ENCODE data around the gene PPP3R2. TPM values are rescaled to one million over a fixed set of nuclear protein-coding genes. Genes with fewer than 3 reads are reported as not detected.
A peak's percentile ranks its signal among the peaks of the same experiment; 100 is the strongest.
"Not testable (repeated sequence)": the region's sequence is repeated elsewhere in the genome, so short reads cannot be mapped to it uniquely, and the experiment has no call there.

Gene PPP3R2
- total RNA-seq, 4 donors from 2014 or later = 0.06 TPM; not detected in 3

- TF ChIP-seq CTCF (IDR thresholded peaks at IDR 0.05) (no peak), EP300 (IDR thresholded peaks at IDR 0.05) (no peak), POLR2AphosphoS5 (IDR thresholded peaks at IDR 0.05) (no peak), POLR2A (IDR thresholded peaks at IDR 0.05; ENCODE audit: low read depth) (no peak)
- Histone ChIP-seq H3K4me3 (no peak overlapping the region), H3K36me3 (no peaks in the 10 kb centered on the region), H3K4me1 (no peaks in the 10 kb centered on the region), H3K9me3 (no peaks in the 10 kb centered on the region), H3K27me3 (peaks cover 0 to 8% (median 0%) of the 10 kb centered on the region in 4 donors), H3K27ac (replicated peaks in 1 of 4) (no peak overlapping the region)
- intact Hi-C loops (cut with DNase I) = no loop called here
- DNase-seq (ENCODE audit: extremely low spot score) = peak; percentile 42
Observed at GRCh38 chr9:101592788-101593187, 2.0 kb downstream of the PPP3R2 start.

- no peaks in the 10 kb centered on the region for H3K36me3 ChIP-seq
- DNase-seq (ENCODE audit: extremely low spot score) = no peak
- intact Hi-C loops (cut with DNase I) = no loop called here
- H3K9me3 ChIP-seq = no peaks in the 10 kb centered on the region
- H3K27me3 ChIP-seq = peaks cover 0 to 8% (median 0%) of the 10 kb centered on the region in 4 donors
- H3K4me1 ChIP-seq = no peaks in the 10 kb centered on the region
- H3K27ac ChIP-seq (replicated peaks in 1 of 4) = no peak overlapping the region
- TF ChIP-seq POLR2AphosphoS5 (IDR thresholded peaks at IDR 0.05) (no peak), POLR2A (IDR thresholded peaks at IDR 0.05; ENCODE audit: low read depth) (no peak), CTCF (IDR thresholded peaks at IDR 0.05) (no peak), EP300 (IDR thresholded peaks at IDR 0.05) (no peak)
- no peak overlapping the region for H3K4me3 ChIP-seq
Observed at GRCh38 chr9:101591787-101592446, 2.9 kb downstream of the PPP3R2 start.

GRCh38 chr9:101590901-101591300 lies 3.9 kb downstream of the PPP3R2 start:
- H3K27me3 ChIP-seq = peaks cover 0 to 8% (median 0%) of the 10 kb centered on the region in 4 donors
- DNase-seq (ENCODE audit: extremely low spot score) = no peak
- no peaks in the 10 kb centered on the region for H3K36me3 ChIP-seq
- no peaks in the 10 kb centered on the region for H3K4me1 ChIP-seq
- H3K9me3 ChIP-seq = no peaks in the 10 kb centered on the region
- intact Hi-C loops (cut with DNase I) = no loop called here
- no peak overlapping the region for H3K27ac ChIP-seq (replicated peaks in 1 of 4)
- no peak for TF ChIP-seq POLR2A (IDR thresholded peaks at IDR 0.05; ENCODE audit: low read depth)
- TF ChIP-seq CTCF (IDR thresholded peaks at IDR 0.05) = no peak
- TF ChIP-seq POLR2AphosphoS5 (IDR thresholded peaks at IDR 0.05) = no peak
- no peak for TF ChIP-seq EP300 (IDR thresholded peaks at IDR 0.05)
- H3K4me3 ChIP-seq = no peak overlapping the region
- WGBS = 94% methylated on average over 3 of the region's 3 CpGs

- H3K27me3 ChIP-seq; H3K36me3 ChIP-seq; H3K4me3 ChIP-seq; H3K4me1 ChIP-seq; intact Hi-C loops (cut with DNase I); H3K27ac ChIP-seq (replicated peaks in 1 of 4); H3K9me3 ChIP-seq; DNase-seq (ENCODE audit: extremely low spot score): not testable (repeated sequence)
- 86% methylated on average over 6 of the region's 6 CpGs for WGBS
Observed at GRCh38 chr9:101590074-101590473, 4.7 kb downstream of the PPP3R2 start.

- intact Hi-C loops (cut with DNase I) = no loop called here
- Histone ChIP-seq H3K4me1 (no peaks in the 10 kb centered on the region), H3K36me3 (no peaks in the 10 kb centered on the region), H3K27me3 (no peaks in the 10 kb centered on the region), H3K4me3 (no peak overlapping the region), H3K27ac (replicated peaks in 1 of 4) (no peak overlapping the region), H3K9me3 (no peaks in the 10 kb centered on the region)
- TF ChIP-seq CTCF (IDR thresholded peaks at IDR 0.05) (no peak), POLR2AphosphoS5 (IDR thresholded peaks at IDR 0.05) (no peak), EP300 (IDR thresholded peaks at IDR 0.05) (no peak)
- WGBS = 67% methylated on average over 4 of the region's 4 CpGs
- no peak for DNase-seq (ENCODE audit: extremely low spot score)
Observed at GRCh38 chr9:101587332-101588043, 7.3 kb downstream of the PPP3R2 start.

Measured in esophagus muscularis mucosa (tissue), 4 donors.